NK-92 (cell line): Measurements from ENCODE around the gene LYST.

Experiments used
- DNase-seq: peaks from one replicate; lab custom pipeline; 2025; ENCODE audit not compliant: unreplicated experiment; lab: John Stamatoyannopoulos, UW

Gene LYST

DNA sequence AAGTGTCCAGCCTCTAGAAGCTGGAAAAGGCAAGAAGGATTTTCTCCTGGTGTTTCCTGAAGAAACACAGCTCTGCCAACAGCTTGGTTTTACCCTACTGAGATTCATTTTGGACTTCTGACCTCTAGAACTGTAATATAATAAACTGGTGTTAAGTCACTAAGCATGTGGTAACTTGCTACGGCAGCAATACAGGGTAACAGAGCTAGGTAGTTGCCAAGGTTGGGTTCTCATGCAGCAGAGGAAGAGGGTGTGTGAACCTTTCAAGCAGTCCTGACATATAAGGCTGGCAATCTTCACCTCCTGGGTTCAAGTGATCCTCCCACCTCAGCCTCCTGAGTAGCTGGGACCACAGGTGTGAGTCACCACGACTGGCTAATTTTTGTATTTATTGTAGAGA is 253.1 kb downstream of the LYST start:
- DNase-seq = no peak

DNA sequence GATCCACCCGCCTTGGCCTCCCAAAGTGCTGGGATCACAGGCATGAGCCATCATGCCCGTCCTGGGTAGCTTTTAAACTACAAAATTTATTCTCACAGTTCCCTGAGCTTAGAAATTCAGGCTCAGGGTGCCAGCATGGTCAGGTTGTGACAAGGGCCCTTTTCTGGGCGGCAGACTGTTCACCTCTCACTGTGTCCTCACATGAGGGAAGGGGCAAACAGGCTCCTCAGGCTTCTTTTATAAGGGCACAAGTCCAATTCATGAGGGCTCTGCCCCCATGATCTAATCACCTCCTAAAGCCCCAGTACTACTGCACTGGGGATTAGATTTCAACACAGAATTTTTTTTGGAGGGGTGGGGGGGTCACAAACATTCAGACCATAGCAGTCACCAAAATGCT is 253.9 kb downstream of the LYST start:
- no peak for DNase-seq
